WTC11 (cell line): ENCODE results near the gene ANO10.

Experiments used
- CTCF ChIP-seq: fragments of 200-600 bp; IDR thresholded peaks from 2 replicates; pipeline ENCODE4 v1.8.0; 2022; ENCODE audit warnings: antibody characterized with exemption
- FOXJ3 ChIP-seq: sonication (generic); formaldehyde crosslinking; IDR thresholded peaks from 2 replicates; pipeline ENCODE4 v1.9.0; 2021; ENCODE audit warnings: missing genetic modification reagents, mild to moderate bottlenecking, borderline replicate concordance
- FOXP4 ChIP-seq: sonication (generic); formaldehyde crosslinking; IDR thresholded peaks from 2 replicates; pipeline ENCODE4 v1.8.0; 2022; ENCODE audit warnings: mild to moderate bottlenecking, missing genetic modification reagents
- GABPB1 ChIP-seq: sonication (generic); formaldehyde crosslinking; IDR thresholded peaks from 2 replicates; pipeline ENCODE4 v1.8.1; 2023; ENCODE audit warnings: mild to moderate bottlenecking, missing genetic modification reagents
- JUN ChIP-seq: sonication (generic); formaldehyde crosslinking; IDR thresholded peaks from 2 replicates; pipeline ENCODE4 v1.8.0; 2023; ENCODE audit warnings: mild to moderate bottlenecking, missing genetic modification reagents
- KAT7 ChIP-seq: sonication (generic); formaldehyde crosslinking; IDR thresholded peaks from 2 replicates; pipeline ENCODE4 v1.8.1; 2023; ENCODE audit warnings: missing genetic modification reagents, mild to moderate bottlenecking, borderline replicate concordance
- NR3C1 ChIP-seq: sonication (generic); formaldehyde crosslinking; conservative IDR thresholded peaks from 2 replicates; pipeline ENCODE4 v1.8.1; 2023; ENCODE audit warnings: low read depth, mild to moderate bottlenecking, missing genetic modification reagents
- PRDM15 ChIP-seq: sonication (generic); formaldehyde crosslinking; IDR thresholded peaks from 2 replicates; pipeline ENCODE4 v1.8.0; 2022; ENCODE audit warnings: missing genetic modification reagents
- TCF7 ChIP-seq: sonication (generic); formaldehyde crosslinking; IDR thresholded peaks from 2 replicates; pipeline ENCODE4 v1.8.0; 2022; ENCODE audit warnings: mild to moderate bottlenecking, low read depth, missing genetic modification reagents, moderate library complexity
- USF2 ChIP-seq: sonication (generic); formaldehyde crosslinking; IDR thresholded peaks from 2 replicates; pipeline ENCODE4 v1.8.1; 2023; ENCODE audit warnings: mild to moderate bottlenecking, missing genetic modification reagents, moderate library complexity
- ZNF671 ChIP-seq: fragments of 250-450 bp; sonication (Bioruptor Pico); IDR thresholded peaks from 2 replicates; pipeline ENCODE4 v1.8.0; 2021; ENCODE audit warnings: mild to moderate bottlenecking

GRCh38 chr3:43497905-43498365, 123.9 kb downstream of the ANO10 start:
- no peak for TF ChIP-seq CTCF
- no peak for TF ChIP-seq NR3C1 (CRISPR knock-in tag)
- no peak for TF ChIP-seq PRDM15 (CRISPR knock-in tag)
- no peak for TF ChIP-seq USF2 (CRISPR knock-in tag)
- TF ChIP-seq ZNF671, result no peak
- no peak for TF ChIP-seq GABPB1 (CRISPR knock-in tag)
- TF ChIP-seq KAT7 (CRISPR knock-in tag), result no peak
- TF ChIP-seq FOXJ3 (CRISPR knock-in tag), result no peak
- no peak for TF ChIP-seq TCF7 (CRISPR knock-in tag)
- no peak for TF ChIP-seq JUN (CRISPR knock-in tag)
- TF ChIP-seq FOXP4 (CRISPR knock-in tag), result no peak
